Measurements from ENCODE around the gene ZNF844.

- TF ChIP-seq CTCF (IDR thresholded peaks at IDR 0.05; ENCODE audit: poor library complexity, severe bottlenecking) (no peak), MXI1 (conservative IDR thresholded peaks at IDR 0.05; ENCODE audit: poor library complexity, severe bottlenecking) (no peak), REST (IDR thresholded peaks at IDR 0.05; ENCODE audit: borderline replicate concordance) (no peak), EZH2 (IDR thresholded peaks at IDR 0.05; ENCODE audit: borderline replicate concordance, insufficient read depth, low read length, poor library complexity, severe bottlenecking) (no peak), POLR2AphosphoS5 (IDR thresholded peaks at IDR 0.05) (no peak)
These were observed 48.6 kb downstream of the ZNF844 start for GRCh38 chr19:12113121-12113520.

Data from neural cell (in vitro differentiated cells).